HG02852 (cell line): Measurements from ENCODE around the gene LIN7C.
A peak's percentile ranks its signal among the peaks of the same experiment; 100 is the strongest.

Source experiments
- ATAC-seq: cut with Tn5 transposase; IDR thresholded peaks from one replicate; pipeline ENCODE4 v1.9.1; 2021; ENCODE audit warnings: mild to moderate bottlenecking, moderate library complexity; ENCODE audit not compliant: unreplicated experiment

LIN7C gene

GRCh38 chr11:27471589-27472397, 34.8 kb downstream of the LIN7C start:
- ATAC-seq = peak; percentile 47

DNA sequence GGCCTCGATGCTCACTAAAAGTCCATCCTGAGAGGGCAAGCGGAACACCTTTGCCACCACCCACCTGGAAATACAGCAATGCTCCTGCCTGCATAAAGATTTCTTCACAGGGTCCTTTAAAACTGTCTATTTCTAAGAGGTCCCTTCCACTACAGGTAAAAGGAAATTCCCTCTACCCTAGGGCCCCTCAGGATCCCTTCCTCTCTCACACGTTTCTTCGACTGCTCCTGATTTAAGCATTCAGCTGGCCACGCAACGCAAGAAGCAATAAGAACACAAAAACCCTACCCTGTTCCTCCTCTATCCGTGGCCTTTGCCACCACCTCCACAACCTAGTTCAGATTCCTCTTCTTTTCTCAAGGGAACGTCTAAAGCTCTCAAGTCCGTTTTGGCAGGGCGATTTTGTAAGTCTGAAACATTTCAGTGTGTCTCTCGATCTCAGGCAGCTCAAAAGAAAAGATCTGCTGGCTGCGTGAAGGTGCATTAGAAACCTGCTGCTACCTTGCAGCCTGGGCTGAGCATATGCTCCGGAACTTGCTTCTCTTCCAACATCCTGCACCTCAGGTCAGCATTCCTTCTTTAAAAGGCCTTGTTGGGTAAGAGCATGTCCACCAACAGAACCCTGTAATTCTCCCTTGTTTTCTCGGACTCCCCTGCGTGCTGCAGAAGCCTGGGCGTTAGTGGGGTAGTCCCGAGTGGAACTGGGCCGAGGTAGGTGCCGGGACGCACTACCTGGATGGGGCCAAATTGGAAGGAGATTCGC, 35.6 kb downstream of the LIN7C start:
- no peak for ATAC-seq

- no peak for ATAC-seq
Observed at GRCh38 chr11:27470166-27470565, 36.4 kb downstream of the LIN7C start.

DNA sequence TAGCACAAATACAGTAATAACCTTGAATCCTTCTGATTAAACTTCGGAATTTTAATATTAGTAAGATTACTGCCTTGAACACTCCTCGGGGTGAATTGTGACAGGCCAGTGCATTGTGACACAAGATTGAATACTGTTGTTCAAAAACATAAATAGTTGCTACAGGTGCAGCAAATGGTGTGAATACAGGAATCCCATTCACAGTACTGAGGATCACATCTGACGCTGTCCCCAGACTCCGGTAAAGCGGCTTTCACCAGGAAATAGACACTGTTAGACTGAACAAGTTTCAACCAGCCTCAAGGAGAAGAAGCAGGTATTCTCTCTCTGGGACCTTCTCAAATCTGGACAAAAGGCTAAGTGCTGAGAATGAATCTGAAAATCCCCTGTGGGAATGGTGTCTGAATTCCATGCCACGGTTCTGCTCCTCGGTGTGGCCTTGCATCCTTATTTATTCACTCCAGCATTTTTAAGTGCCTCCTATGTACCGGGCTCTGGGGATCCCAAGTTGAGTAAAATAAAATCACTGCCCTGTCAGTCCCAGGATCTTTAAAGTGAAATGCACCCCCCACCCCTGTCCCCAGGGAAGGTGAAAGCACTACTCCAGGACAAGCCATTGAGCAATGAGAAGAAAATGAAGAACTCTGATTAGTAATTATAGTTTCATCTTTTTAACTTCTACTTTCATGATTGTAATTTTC, 37.4 kb downstream of the LIN7C start:
- no peak for ATAC-seq

GRCh38 chr11:27468209-27468994, 38.2 kb downstream of the LIN7C start:
- no peak for ATAC-seq

- ATAC-seq = no peak
Observed at GRCh38 chr11:27467181-27467913, 39.2 kb downstream of the LIN7C start.

DNA sequence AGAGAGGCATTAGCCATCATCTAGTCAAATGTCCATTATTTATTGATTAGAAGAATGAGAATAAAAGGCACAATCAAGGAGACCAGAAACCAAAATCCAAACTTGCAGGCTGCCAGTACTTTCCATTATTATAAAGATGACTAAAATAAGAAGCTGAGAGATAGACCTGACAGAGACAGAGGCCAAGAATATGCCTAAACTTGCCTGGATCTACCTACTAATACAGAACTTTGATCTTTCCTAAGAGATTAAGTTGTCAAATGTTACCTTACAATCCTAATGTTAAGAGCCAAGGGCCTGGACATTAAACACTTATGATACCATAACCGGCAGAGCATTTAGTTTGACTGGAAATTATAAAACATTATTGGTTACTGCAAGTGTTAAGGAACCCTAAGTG, 40.2 kb downstream of the LIN7C start:
- no peak for ATAC-seq

DNA sequence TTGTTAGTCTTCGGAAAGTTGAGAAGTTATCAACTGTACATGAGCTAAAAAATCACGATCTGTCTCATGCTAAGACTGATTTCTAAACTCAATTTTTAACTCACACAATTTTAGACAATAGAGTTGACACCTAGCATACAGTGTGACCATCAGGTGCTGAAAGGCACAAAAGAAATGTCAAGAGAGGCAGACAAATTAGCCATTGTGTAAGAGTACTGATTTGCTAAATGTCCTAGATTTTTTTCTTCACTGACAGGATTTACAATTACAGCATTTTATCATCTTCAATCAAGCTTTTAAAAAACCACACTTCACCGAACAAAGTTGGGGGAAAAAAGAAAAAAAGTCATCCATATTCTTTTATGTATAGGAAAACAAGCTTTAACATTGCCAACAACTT, 40.9 kb downstream of the LIN7C start:
- ATAC-seq = no peak

DNA sequence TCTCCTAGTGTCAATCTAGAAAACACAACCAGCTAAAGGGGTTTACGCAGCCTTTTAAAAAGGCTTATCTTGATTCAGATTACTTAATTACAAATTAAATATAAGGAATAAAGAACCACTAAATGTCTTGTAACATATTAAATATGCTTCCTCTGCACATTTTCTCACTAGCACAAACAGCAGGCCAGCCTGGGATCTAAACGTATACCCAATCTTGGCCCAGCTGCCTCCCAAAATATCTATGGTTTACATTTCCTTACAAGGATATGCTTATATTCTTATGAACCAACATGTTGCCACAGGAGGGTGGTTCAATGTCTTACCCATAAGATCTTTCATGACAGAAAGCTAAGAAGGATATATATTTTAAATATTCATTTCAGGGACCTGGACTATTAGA, 41.7 kb downstream of the LIN7C start:
- ATAC-seq = no peak

DNA sequence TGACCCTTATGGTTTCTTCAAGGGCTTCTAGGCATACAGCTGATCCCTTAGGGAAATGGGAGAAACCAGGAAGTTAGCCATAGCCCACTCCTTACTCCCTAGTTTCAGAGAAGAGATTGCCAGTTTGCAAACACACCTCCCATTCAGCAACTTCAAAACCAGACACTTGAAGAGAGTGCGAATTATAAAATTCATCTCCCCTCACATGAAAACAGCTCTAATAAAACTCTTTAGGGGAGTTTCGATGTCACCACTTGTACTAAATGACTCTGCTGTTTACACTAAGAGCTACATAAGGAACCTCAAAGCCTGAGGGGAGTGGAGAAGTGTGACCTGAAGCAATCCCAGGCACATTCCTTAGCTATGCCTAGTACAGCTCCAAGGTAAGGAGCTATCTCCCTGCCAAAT, 42.3 kb downstream of the LIN7C start:
- no peak for ATAC-seq

DNA sequence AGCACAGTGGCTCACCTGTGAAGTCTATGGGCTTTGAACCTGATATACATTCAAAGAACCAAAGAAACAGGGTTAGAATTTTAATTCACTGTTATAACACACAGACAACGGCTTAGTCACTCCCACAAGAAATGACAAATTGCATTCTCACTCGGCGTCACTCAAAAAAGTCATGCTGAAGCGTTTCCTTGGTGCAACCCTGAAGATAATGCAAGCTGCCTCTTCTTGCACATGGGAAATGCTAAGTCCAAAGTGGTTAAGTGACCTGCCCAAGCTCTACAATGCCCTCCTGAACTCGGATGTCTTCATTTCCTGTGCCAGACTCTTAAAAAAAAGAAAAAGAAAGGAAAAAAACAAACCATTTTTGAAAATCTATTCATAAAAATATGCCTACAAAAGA, 44.0 kb downstream of the LIN7C start:
- ATAC-seq = no peak

- ATAC-seq = no peak
Observed at GRCh38 chr11:27460158-27460978, 46.2 kb downstream of the LIN7C start.

DNA sequence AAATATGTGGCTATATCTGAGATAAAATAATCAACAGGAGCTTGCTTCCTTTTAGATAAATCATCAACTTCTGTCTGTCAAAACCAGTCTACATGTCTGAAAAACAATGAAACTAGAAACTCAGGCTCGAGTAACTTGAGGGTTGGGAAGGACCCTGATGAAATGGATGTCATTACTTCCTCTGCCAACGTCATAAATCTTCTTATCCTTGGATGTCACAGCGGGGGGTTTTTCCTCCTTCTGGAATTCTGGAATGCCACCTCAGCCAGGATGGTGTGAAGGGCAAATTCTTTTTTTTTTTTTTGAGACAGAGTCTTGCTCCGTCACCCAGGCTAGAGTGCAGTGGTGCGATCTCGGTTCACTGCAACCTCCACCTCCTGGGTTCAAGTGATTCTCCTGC, 47.4 kb downstream of the LIN7C start:
- no peak for ATAC-seq

DNA sequence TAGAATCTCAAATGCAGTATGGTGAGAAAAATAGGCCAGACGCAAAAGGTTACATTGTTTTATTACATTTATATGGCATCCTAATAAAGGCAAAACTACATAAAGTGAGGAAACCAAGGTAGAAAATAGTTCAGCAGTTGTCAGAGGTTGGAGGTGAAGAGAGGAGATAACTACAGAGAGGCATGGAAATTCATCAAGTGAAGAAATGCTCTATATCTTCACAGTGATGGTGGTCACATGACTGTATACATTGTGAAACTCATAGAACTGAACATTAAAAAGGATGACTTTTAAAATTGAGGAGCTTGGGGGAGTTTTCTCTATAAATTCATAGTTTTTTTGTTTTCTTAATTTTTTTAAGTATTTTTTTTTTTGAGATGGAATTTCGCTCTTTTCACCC, 48.4 kb downstream of the LIN7C start:
- no peak for ATAC-seq

DNA sequence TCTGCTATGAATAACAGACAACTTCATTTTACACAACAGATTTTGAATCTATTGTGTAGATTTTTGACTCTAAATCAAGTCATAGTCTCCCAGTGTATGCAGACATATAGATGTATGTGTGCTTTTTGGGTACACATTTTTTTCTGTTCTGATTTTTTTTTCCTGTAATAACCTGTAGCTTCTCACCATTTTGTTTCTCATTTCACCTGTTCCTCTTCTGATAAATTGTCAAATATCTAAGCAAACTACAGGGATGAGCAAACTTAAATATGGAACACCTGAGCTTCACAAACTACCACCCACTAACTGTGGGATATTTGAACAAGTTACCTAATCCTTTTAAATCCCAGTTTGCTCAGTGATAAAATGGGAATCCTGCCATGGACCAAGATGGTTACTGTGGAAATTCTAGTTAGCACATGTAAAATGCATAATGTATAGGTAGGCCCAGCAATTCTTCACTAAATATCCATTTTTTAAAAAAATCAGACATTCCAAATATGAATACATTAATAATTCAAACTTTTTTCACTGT, 49.7 kb downstream of the LIN7C start:
- ATAC-seq = no peak

DNA sequence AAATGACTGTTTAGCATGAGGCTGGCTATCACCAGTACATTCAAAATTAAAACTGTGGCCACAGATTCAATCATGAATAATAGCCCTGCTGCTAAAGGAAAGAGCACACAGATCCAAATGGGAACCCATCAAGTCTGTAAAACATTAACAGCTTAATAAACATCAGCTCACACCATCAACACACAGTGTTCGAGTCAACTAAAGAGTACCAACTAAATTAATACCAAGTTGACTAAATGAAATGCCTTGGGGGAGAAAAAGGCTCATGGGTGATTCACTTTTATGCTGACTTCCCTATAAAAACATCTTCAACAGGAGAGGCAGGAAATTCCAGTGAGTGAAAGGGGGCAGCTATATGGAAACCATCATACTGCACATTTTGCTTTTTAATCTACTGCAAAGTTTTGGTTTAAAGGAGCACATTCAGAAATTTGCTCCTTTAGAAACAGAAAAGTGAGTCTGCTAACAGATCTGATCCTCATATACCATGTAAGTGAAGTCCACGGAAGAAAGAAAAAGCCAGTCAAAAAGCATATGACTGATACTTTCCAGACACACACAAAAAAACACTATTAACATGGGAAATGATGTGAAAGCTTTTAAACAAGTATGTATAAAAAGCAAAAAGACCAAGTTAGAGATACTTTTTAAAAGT, 50.3 kb downstream of the LIN7C start:
- no peak for ATAC-seq

DNA sequence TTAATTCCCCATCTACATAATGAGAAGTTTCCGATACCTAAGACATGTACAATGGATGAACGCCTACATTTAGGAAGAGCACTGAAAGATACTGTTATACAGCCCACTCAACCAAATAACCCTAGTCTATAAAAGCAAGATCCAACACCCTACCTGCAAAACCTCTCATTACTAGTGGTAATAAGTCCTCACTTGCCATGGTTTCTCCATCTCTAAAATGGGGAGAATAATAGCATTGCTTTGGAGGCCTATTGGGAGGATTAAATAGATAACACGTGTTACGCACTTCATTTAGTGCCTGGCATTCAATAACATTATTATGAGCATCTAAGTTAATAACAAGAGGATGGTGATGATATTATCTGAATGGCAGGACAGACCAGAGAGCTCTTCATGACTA, 50.9 kb downstream of the LIN7C start:
- no peak for ATAC-seq

- no peak for ATAC-seq
Observed at GRCh38 chr11:27453701-27454100, 52.9 kb downstream of the LIN7C start.

- no peak for ATAC-seq
Observed at GRCh38 chr11:27452147-27452546, 54.4 kb downstream of the LIN7C start.
